HepG2 (cell line): Measurements from ENCODE around the gene FGFR3. TPM values are rescaled to one million over a fixed set of nuclear protein-coding genes. Genes with fewer than 3 reads are reported as not detected.

Experiments
- DNMT3B ChIP-seq: conservative IDR thresholded peaks from 2 replicates; pipeline ENCODE4 v1.6.1; 2016; ENCODE audit warnings: missing biosample characterization, control low read depth
- ELF1 ChIP-seq: sonication (generic); formaldehyde crosslinking; IDR thresholded peaks from 2 replicates; pipeline ENCODE4 v1.4.0; 2020; ENCODE audit warnings: missing genetic modification reagents
- FOSL1 ChIP-seq: sonication (generic); formaldehyde crosslinking; IDR thresholded peaks from 2 replicates; pipeline ENCODE4 v1.9.0; 2021; ENCODE audit warnings: missing genetic modification reagents, borderline replicate concordance
- HCFC1 ChIP-seq: fragments of 150-350 bp; IDR thresholded peaks from 2 replicates; pipeline ENCODE4 v1.6.1; 2014; ENCODE audit warnings: low read depth, low read length
- SALL1 ChIP-seq: sonication (generic); formaldehyde crosslinking; IDR thresholded peaks from 2 replicates; pipeline ENCODE4 v1.8.0; 2022; ENCODE audit warnings: mild to moderate bottlenecking, missing genetic modification reagents
- THAP9 ChIP-seq: sonication (generic); formaldehyde crosslinking; IDR thresholded peaks from 2 replicates; pipeline ENCODE4; 2020; ENCODE audit warnings: missing genetic modification reagents, mild to moderate bottlenecking, borderline replicate concordance
- ZNF143 ChIP-seq: sonication (generic); formaldehyde crosslinking; IDR thresholded peaks from 2 replicates; pipeline ENCODE4 v1.4.0; 2020; ENCODE audit warnings: missing genetic modification reagents
- ZNF235 ChIP-seq: sonication (generic); formaldehyde crosslinking; IDR thresholded peaks from 2 replicates; pipeline ENCODE4 v1.8.1; 2023; ENCODE audit warnings: mild to moderate bottlenecking, missing genetic modification reagents, borderline replicate concordance
- ZNF567 ChIP-seq: sonication (generic); formaldehyde crosslinking; IDR thresholded peaks from 2 replicates; pipeline ENCODE4 v1.8.1; 2023; ENCODE audit warnings: mild to moderate bottlenecking, missing genetic modification reagents, borderline replicate concordance
- ZNF678 ChIP-seq: sonication (generic); formaldehyde crosslinking; IDR thresholded peaks from 2 replicates; pipeline ENCODE4 v1.4.0; 2020; ENCODE audit warnings: mild to moderate bottlenecking, missing genetic modification reagents
- ZNF841 ChIP-seq: sonication (generic); formaldehyde crosslinking; IDR thresholded peaks from 2 replicates; pipeline ENCODE4 v1.8.1; 2023; ENCODE audit warnings: missing genetic modification reagents, borderline replicate concordance
- polyA plus RNA-seq, 8 experiments: library from polyadenylated mRNA; depleted of rRNA in 3 of 8; stranded (reverse) in 7 of 8; unstranded in 1 of 8; fragments of >200 nt; fragmentation: Illumina TruSeq in 4 of 8; extraction: Trizol in 4 of 8; gene quantifications; 2 replicates each; pipeline versions ENCODE4 v1.2.1 to v1.2.3, GENCODE V29; 2011 to 2016; ENCODE audit warnings: low read depth in 4 of 8, missing spikeins in 1 of 8, mixed read lengths in 1 of 8; ENCODE audit not compliant: insufficient read depth in 1 of 8
- total RNA-seq, 5 experiments: library from RNA; depleted of rRNA; stranded (reverse); fragments of >200 nt; fragmentation: Illumina TruSeq; extraction: Trizol; gene quantifications; 2 replicates each; pipeline ENCODE4 v1.2.3, GENCODE V29; 2016; ENCODE audit warnings: low read depth in 1 of 5
- TF ChIP-seq, protein P1 (sequence below): IDR thresholded peaks from 2 replicates; pipeline ENCODE4 v1.4.0; 2020; ENCODE audit warnings: mild to moderate bottlenecking, missing genetic modification reagents
- TF ChIP-seq, protein P2 (sequence below): sonication (generic); formaldehyde crosslinking; IDR thresholded peaks from 2 replicates; pipeline ENCODE4 v1.9.0; 2022; ENCODE audit warnings: low read depth, missing genetic modification reagents

Gene FGFR3
- total and polyA plus RNA-seq, 2 of the 13 experiments (the other 11 are each of a cell fraction or from before 2014, with no cell fraction given): 103 to 109 TPM

DNA sequence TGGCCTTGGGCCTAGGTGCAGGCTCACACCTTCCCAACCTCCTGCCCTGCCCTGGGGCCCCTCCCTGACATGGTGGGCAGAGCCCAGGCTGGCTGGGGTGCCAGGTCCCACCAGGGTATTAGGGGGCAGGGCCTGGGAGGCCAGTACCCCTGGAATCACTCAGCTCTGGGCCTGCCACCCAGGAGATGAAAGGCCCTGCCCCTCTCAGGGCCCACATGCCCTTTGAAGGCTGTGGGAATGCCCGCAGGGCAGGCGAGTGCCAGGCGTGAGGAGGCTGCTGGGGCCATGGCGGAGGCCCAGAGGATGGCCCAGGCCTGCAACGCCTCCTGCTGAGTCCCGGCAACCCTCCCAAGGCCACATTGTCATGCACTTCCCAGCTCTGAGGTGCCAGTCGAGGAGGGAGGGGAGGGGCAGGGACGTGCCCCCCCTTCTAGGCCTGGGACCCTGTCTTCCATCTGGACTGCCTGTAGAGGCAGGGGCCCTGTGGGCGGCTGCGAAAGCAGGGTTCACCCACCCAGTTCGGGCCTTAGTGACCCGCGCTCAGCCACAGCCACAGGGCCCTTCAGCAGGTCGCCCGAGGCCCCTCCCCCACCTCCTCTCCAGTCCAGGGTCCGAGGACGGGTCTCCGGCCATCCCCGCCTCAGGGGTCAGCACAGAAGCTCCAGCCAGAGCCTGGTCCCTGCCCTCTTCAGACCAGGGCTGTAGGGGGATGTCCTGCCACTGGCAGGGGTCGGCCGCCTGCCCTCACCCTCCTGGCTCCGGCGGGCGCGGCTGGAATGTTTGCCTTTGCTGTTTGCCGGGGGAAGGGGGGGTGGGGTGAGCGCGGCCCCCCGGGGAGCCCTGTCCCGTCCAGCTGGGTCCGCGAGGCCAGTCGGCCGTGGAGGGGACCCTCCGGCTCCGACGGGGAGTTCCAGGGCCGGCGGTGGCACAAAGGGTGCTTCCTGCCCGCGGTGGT is 26.7 kb upstream of the FGFR3 start (continued):
- TF ChIP-seq FOSL1 (CRISPR knock-in tag) (0 out of 2 replicates have a peak, but pooled peaks have one; percentile 60), ZNF678 (CRISPR knock-in tag) (no peak), ZNF841 (CRISPR knock-in tag) (no peak), ZNF235 (CRISPR knock-in tag) (peak; percentile 85; the same call in 1 of the 2 replicates), THAP9 (peak; percentile 14; the same call in 1 of the 2 replicates), HCFC1 (no peak), ZNF567 (CRISPR knock-in tag) (peak; percentile 16; the same call in 1 of the 2 replicates), SALL1 (CRISPR knock-in tag) (peak; percentile 73; the same call in 1 of the 2 replicates), ZNF143 (peak; percentile 48; the same call in 1 of the 2 replicates), ELF1 (CRISPR knock-in tag) (0 out of 2 replicates have a peak, but pooled peaks have one; percentile 8), DNMT3B (CRISPR knock-in tag) (peak; percentile 75; the same call in 1 of the 2 replicates)
- TF ChIP-seq, protein P1, sequence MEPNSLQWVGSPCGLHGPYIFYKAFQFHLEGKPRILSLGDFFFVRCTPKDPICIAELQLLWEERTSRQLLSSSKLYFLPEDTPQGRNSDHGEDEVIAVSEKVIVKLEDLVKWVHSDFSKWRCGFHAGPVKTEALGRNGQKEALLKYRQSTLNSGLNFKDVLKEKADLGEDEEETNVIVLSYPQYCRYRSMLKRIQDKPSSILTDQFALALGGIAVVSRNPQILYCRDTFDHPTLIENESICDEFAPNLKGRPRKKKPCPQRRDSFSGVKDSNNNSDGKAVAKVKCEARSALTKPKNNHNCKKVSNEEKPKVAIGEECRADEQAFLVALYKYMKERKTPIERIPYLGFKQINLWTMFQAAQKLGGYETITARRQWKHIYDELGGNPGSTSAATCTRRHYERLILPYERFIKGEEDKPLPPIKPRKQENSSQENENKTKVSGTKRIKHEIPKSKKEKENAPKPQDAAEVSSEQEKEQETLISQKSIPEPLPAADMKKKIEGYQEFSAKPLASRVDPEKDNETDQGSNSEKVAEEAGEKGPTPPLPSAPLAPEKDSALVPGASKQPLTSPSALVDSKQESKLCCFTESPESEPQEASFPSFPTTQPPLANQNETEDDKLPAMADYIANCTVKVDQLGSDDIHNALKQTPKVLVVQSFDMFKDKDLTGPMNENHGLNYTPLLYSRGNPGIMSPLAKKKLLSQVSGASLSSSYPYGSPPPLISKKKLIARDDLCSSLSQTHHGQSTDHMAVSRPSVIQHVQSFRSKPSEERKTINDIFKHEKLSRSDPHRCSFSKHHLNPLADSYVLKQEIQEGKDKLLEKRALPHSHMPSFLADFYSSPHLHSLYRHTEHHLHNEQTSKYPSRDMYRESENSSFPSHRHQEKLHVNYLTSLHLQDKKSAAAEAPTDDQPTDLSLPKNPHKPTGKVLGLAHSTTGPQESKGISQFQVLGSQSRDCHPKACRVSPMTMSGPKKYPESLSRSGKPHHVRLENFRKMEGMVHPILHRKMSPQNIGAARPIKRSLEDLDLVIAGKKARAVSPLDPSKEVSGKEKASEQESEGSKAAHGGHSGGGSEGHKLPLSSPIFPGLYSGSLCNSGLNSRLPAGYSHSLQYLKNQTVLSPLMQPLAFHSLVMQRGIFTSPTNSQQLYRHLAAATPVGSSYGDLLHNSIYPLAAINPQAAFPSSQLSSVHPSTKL (CRISPR knock-in tag): no peak
- TF ChIP-seq, protein P2, sequence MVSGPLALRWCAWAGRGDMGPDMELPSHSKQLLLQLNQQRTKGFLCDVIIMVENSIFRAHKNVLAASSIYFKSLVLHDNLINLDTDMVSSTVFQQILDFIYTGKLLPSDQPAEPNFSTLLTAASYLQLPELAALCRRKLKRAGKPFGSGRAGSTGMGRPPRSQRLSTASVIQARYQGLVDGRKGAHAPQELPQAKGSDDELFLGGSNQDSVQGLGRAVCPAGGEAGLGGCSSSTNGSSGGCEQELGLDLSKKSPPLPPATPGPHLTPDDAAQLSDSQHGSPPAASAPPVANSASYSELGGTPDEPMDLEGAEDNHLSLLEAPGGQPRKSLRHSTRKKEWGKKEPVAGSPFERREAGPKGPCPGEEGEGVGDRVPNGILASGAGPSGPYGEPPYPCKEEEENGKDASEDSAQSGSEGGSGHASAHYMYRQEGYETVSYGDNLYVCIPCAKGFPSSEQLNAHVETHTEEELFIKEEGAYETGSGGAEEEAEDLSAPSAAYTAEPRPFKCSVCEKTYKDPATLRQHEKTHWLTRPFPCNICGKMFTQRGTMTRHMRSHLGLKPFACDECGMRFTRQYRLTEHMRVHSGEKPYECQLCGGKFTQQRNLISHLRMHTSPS (CRISPR knock-in tag): peak; percentile 93
